NCI-H2107 treated with DMSO at 0.1 percent for 48 hours (cell line): ENCODE data around the gene GCHFR.
A peak's percentile ranks its signal among the peaks of the same experiment; 100 is the strongest.

ENCODE experiments used
- DNase-seq: peaks from one replicate; lab custom pipeline; 2025; ENCODE audit not compliant: unreplicated experiment; lab: John Stamatoyannopoulos, UW

GCHFR gene

DNA sequence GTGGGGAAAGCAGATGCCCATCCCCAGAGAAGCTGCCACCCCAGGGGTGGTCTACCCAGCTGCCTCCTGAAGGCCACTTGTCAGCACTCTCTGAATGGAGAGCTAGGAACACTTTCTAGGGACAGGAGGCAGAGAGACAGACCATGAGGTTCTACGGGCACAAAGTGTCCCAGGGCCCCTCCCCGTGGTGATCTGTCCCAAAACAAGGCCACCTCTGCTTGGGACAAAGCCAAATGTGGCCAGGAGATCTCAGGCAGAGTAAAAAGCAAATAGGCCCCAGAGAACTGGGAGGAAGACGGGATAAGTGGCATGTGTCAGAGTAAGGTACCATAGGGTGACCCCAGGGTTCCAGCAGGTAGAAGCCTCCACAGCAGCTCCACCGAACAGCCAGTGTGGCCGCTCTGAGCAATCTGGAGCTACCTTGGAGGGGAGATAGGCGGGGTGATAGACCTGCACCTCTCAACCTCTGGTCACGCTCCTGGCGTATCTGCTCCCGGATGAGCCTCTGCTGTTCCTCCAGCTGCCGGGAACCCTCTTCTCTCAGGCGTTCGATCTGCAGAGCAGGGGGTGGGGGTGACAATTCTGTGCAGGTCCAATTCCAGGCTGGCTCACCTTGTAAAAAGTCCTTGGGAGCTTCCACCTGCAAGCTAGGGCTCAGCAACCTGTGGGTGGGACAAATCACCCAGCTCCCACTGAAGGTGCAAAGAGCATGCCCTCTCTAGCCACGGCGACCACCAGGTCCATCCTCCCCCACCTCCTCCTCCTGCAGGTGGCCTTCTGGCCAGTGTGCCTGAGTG, 12.1 kb downstream of the GCHFR start:
- DNase-seq = no peak

DNA sequence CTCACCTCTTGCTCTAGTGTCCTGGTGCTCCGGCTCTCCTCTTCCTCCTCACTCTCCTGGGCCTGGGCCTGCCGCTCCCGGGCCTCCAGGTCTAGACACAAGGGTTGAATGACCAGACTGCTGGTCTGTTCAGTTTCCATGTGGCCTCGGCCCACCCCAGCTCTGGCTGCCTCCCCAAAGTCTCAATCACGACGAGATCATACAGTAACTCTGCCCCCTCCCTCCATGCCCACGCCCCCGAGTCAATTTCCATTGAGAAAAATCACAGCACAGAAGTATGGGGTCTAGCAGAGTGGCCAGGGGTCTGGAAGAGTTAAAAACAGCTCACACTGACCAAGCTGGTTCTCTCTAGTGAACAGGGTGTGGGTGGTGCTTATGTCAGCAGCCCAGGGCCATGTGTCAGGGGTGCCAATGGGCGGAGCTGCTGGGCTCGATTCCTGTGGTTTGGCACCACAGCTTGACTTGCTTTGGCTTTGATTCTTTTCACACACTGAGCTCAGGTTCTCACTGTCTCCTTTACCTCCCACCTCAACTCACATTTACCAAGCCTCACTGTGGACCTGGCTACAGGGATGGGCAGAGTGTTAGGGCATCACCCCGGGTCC, 12.8 kb downstream of the GCHFR start:
- no peak for DNase-seq

DNA sequence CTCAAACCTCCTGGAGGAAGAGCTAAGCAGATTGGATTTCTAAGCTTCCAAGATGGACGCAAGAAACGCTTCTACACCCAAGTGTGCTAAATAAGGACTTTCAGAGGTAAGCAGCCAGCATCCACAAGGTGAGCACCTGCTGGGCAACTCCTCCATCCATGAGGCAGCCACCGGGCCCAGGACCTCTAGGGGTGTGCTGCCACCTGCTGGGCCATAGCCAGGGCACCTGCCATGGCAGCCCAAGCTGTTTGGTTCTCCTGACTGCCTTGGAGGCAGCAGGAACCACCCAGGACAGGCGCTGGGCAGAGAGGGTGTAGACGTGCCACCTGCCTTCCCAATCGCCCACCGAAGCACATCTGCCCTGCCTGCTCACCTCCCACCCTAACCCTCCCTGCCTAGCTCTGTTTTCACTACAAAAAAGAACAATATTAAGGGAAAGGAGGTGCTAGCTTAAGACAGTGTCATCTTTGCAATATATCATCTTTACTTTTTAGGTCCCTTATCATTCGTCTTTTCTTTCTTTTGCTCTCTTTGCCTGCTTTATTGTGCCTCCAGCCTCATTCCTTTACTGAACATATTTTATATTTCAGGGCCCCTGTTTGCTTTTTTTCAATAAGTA, 18.9 kb downstream of the GCHFR start:
- peak; percentile 34 for DNase-seq

DNA sequence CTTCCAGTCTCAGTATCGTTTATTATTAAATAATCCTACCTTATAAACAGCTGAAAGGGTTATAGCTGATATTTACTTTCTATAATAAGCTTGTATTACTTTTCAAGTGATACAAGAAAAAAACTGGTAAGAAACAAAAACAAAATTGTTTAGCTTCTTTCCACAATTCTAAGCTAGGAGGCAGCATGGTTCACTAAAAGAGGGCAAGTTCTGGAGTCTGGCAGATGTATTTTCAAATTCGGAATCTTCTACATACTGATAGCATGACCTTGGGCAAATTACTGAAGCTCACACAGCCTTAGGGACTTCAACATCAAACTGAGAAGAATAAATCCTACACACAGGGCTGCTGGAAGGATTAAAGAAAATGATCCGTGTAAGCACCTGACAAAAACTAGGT, 21.3 kb downstream of the GCHFR start:
- no peak for DNase-seq

DNA sequence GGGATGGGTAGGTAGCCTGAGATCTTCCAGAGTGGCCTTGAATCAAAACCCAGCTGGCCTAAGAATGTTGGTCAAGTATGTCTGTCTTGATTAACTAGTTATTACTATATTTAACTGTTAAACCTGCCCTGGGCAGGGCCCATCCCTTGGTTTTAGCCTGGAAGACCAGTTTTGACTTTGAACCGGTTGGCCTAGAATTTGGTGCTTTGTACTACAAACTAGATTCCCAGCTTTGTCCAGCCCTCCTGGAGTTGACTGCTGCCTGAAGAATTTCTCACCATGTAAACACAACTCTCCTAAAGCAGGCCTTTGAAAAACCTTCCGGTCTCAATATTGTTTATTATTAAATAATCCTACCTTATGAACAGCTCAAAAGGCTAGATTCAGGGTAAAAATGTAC, 21.9 kb downstream of the GCHFR start:
- DNase-seq = no peak

DNA sequence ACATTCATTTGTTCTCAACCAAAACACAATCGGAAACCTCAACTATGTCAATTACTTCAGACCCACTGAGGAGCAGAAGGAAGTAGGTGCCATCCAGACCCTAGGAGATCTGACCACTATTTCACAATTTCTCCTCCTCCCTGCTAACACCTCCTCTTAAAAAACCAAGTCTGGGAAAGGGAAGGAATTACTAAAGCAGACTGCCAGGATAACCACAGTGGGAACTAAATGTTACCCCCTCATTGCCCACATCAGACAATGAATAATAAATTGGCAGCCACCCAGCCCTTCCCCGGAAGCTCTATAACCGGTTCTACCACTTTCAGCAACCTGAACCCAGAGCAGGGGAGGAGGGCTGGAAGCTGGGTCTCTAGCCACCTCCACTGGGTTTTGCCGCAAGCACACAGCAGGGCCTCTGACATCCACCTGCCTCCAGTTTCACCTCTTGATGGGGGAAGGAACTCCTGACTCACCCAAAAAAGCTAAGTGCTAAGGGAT, 23.5 kb downstream of the GCHFR start:
- DNase-seq = peak; percentile 92

DNA sequence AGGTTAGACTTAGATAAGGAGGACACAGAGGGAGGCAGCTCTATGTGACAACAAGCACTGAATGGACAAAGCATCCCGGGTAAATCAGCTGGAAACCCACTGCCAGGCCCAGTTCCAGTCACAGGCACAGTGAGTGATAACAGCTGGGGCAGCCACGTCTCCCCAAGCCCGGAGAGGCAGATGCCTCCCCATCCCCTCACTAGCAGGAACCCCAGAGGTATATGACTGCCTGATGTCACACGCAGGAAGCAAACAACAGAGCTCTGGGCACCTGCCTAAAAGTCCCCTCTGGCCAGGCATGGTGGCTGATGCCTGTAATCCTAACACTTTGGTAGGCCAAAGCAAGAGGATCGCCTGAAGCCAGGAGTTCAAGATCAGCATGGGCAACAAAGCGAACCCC, 24.1 kb downstream of the GCHFR start:
- no peak for DNase-seq

DNA sequence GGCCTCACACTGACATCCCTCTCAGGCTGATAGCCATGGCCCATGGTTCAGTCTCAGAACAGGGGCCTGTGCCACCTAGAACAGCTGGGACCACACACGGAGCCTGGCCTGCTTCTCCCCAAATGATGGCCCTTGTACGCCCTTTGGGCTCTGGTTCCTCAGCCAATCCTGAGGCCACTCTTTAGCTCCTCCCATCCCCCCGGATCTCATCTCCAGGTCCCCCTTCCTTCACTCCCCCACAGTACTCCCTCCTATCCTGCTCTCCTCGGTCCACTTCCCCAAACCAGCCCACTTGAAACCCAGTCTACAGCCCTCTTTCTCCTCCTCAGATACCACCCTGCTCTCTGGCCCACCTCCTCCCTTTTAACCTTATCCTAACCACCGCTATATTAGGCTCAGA, 25.3 kb downstream of the GCHFR start:
- DNase-seq = no peak

DNA sequence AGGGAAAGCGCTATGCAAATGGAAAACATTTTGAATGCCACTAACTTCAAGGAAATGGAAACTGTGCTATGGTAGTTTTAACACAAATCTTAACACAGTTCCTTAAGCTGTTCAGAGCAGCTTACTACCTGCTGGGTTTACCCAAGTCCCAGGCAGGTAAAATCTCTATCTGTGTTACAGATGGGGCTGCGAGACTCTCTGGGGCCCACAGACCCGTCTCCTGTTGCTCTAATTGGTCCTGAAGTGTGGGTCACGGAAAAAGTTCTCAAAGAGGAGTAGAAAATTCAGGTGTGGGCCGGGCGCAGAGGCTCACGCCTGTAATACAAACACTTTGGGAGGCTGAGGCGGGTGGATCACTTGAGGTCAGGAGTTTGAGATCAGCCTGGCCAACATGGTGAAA, 26.1 kb downstream of the GCHFR start:
- no peak for DNase-seq

DNA sequence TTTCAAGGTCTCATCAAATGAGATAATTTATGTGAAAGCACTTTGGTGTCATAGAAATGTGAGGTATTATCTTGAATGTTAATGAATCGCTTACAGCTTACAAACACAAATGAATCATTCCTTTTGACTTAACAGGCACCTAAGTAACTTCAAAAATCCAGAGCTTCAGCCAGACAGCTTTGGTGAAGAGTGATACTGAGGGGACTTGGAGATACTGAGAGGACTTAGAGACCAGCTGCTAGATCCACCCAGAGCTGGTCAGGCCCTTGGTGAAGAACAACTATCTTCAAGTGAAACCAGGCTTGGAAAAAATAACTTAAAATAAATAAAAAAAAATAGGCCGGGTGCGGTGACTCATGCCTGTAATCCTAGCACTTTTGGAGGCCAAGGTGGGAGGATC, 26.9 kb downstream of the GCHFR start:
- DNase-seq = no peak

DNA sequence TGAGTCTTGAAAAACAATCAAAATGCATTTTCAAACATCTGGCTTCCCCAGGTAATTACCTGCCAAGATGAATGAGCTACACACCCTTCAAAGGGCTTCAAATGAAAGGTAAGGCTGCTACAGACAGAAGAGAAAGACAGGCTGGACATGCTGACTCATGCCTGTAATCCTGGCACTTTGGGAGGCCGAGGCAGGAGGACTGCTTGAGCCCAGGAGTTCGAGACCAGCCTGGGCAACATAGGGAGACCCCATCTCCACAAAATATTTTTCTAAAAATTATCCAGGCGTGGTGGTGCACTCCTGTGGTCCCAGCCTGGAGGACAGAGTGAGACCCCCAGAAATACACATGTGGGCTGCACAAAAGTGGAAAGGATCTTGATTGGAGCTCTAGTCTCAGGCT, 28.5 kb downstream of the GCHFR start:
- no peak for DNase-seq

DNA sequence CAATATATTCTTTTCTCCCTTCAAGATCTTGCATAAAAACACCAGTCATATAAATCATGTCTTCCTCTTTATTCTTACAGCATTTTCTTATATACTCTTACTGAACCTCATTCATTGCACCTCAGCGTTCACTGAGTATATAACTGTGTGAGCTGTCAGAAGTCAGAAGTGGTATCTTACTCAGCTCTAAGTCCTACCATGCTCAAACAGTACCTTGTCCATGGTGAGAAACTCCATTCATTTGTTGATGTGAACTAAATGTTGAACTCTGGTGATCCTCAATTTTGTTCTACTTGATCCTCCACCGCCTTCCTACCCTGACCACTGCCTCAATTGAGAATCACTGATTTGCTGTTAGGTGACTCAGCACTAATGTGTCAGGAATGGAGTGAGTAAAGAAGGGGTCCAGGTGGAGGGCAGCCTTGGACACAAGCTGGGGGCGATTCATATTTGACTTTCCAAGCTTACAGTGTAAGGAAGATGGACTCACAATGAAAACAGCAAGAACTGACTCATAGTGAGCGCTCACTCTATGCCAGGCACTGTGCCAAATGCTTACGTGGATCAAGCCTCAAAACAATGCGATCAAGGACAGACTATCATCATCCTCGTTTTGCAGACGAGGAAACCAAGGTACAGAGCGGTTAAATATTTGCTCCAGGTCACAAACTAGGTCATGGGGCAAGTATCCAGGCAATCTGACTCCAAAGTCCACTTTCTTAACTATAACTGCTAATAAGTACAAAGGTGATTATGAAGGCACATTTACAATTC, 29.5 kb downstream of the GCHFR start:
- DNase-seq = no peak

DNA sequence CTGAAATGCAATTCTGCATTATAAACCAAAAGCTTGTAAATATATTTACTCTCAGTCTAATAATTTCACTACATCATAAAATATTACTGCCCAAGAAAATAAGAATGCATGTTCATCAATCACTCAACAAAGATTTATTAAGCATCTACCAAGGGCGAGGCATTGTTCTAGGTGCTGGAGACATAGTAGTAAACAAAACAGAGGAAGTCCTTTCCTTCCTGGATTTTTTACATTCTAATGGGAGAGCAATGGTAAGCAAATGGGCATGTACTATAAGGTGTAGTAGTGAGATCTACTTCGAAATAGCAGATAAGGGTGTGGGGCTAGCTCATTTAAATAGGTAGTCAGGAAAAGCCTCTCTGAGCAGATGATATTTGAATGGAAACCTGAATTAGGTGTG, 32.2 kb downstream of the GCHFR start:
- no peak for DNase-seq

DNA sequence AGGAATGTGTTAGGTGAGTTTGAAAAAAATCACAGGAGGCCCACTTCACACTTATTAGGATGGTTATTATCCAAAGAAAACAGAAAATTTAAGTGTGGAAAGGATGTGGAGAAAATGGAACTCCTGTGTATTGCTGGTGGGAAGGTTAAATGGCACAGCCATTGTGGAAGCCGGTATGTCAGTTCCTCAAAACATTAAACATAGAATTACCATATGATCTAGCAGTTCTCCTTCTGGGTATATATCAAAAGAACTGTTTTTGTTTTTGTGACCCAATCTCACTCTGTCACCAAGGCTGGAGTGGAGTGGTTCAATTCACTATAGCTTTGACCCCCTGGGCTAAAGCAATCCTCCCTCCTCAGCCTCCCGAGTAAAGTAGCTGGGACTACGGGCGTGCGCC, 32.6 kb downstream of the GCHFR start:
- DNase-seq = no peak

DNA sequence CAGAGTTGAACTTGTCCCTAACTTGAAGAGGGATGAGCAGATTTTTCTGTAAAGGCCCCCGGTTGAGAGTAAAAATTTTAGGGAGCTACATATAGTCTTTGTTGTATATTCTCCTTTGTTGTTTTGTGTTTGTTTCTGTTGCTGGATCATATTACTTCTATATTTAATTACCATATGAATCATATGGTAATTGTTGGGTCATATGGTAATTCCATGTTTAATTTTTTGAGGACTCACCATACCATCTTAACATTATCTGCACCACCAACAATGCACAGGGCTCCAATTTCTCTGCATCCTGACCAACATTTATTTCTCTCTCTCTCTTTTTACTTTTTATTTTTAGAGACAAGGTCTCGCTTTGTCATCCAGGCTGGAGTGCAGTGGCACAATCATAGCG, 35.7 kb downstream of the GCHFR start:
- DNase-seq = no peak

DNA sequence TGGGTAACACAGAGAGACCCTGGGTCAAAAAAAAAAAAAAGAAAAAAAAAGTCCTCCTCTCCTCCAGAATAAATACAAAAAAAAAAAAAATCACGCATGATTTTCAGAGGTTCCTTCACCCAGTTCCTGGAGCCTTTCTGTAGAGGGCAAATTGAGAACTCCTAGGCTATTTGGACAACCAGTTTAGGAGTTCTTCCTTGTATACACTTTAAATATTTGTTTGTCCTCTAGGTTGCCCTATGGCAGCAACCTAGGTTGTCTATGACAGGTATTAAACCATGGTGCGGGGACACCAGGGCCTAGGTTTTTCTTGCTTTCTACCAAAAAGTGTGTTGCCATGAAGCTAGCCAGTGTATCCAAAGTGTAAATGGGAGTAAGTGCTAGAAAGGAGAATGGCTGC, 39.2 kb downstream of the GCHFR start:
- DNase-seq = no peak

DNA sequence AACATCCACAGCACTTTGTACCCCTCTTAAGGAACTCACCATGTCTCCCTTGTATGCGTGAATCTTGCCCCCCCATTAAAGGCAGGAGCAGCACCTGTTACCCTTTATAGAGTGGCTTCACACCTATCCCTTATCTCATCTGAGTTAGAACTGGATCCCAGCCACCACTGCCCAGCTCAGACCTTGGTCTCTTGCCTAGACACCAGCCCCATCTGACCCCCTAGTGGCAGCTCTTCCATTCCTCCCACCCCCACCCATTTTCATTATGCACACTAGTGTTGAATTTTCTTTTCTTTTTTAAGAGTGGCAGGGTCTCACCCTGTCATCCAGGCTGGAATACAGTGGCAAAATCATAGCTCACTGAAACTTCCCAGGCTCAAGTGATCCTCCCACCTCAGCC, 39.8 kb downstream of the GCHFR start:
- DNase-seq = no peak

DNA sequence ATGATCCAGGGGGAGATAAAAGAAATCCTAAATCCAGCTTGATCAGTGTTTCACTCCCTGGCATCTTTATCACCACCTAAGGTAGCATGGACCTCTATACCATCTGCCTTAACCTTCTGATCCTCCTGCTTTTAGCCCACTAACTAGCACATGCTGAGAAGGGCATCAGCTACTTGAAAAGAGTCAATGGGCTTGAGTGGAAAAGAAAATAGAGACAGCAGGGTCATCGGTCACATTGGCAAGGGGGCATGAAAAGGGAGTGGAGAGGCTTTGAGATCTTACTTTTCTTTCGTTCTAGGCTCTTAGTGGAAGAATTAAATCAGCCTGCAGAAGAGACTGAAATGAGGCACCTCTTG, 42.8 kb downstream of the GCHFR start:
- no peak for DNase-seq

DNA sequence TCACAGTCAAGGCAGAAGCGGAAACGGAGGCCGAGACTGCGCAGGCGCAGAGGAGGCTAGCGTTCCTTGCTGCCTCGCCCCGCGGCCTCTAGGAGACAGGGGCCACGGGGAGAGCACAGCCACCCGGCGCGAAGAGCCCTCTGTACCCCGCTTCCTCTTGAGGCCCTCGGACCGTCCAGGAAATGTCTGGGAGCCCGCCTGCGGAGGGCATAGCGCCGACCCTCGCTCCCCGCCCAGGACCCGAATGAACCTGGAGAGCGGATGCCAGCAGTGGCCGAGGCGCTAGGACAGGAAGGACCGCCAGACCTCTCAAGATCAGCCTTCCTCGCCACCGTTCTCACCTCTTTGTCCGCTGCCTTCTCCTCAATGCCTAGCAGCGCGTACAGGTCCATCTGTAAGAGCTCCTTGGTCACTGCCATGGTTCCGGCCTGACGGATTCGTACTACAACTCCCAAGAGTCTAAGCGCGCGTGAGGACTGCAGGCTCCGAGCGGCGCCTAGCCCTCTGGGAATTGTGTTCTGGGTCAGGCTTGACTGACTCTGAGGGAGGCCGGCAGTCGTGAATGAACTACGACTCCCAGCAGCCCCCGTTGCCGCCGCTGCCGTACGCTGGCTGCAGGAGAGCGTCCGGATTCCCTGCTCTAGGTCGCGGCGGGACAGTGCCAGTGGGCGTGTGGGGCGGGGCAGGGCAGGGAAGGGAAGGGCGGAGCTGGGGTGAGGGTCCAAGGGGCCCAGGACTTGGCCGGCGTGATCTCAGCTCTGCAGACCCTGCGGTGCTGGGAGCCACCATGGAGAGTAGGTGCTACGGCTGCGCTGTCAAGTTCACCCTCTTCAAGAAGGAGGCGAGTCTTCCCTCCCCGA, 43.4 kb downstream of the GCHFR start, which contains the start of the genes DNAJC17 and ZFYVE19:
TSS of gene DNAJC17 (minus strand) at position 446 of the 860 bp plus-strand sequence. CDS start at position 419, 27 bp downstream.
TSS of gene ZFYVE19 (plus strand) at position 62 of the 860 bp plus-strand sequence. CDS start at position 563, 501 bp downstream.
- peak; percentile 90 for DNase-seq

DNA sequence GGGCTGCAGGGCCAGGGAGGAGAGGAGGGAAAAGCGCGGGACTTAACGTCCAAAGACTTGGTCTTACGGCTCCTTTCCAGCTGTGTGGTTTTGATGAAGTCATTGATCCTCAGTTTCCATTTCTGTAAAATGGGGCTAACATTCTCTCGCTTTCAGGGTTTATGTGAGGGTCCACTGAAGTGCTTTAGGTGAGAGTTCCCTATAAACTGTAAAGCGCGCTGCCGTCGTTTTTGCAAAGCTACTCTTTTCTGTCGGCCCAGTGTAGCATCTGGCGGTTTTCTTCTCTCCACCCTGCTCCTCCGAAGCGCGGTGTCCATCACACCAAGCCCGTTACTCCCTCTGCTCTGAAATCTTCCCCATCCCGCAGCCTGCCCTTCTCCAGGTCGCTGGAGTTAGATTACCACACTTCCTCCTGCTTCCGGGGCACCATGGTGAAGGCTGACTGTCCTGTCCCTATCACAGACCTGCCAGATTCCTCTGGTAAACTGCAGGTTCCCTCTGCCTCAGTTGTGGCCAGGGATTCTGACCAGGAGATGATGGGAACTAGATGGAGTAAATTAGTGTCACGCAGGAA, 44.1 kb downstream of the GCHFR start:
- no peak for DNase-seq
